Measurements from ENCODE around the gene PRKCH. TPM values are rescaled to one million over a fixed set of nuclear protein-coding genes. Genes with fewer than 3 reads are reported as not detected.

The PRKCH gene
- polyA plus RNA-seq, 1 donor from 2014 or later: 2.0 TPM

DNA sequence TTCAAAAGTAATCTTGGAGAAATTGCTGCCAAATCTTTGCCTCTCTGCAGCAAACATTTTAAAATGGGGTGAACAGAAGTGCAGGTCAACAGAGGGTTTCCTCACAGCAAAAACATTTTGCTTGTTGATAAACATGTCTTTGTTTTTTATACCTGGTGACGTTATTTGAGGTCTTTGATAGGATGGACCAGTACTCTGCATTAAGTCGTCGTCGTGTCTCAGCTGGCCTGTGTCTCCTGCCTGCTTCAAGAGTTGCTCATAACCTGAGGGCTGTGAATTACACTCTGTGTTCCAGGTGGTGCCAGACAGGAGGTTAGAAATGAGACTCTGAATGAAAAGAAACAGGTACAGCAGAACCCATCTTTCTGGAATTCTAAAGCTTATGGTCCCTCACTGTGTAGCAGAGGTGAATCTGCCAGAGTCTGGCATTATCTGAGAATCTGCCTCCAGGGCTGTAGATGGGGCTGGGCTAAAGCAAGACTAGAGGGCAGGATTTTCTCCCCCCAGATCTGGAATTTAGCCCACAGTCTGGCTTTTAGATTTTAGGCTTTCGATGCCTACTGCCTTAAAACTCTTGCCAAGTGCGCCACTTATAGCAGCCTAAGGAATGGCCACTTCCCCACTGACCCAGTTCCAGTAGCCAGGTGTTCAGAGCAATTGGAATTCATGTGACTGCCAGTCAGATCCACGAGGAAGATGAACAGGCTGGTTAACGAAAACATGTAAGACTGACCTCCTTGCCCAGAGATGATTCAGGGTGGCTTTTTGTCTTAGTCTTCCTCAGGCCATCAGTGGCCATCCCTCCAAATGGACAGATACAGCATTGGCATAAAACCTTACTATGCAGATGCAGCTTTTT is 161.2 kb downstream of the PRKCH start:
- H3K4me2 ChIP-seq (ENCODE audit: low read length): no peak overlapping the region
- H3K9ac ChIP-seq (ENCODE audit: low read length): no peak overlapping the region
- no peaks in the 10 kb centered on the region for H4K20me1 ChIP-seq (ENCODE audit: insufficient read depth)
- no peaks in the 10 kb centered on the region for H3K9me2 ChIP-seq (ENCODE audit: insufficient read depth, low read length)
- no peaks in the 10 kb centered on the region for H3K36me3 ChIP-seq (ENCODE audit: insufficient read depth, low read length)
- H3F3A ChIP-seq (ENCODE audit: insufficient read depth, low read length, poor library complexity, severe bottlenecking): no peaks in the 10 kb centered on the region
- no peak overlapping the region for H3K4me3 ChIP-seq (ENCODE audit: low read length)
- no peak overlapping the region for H2AFZ ChIP-seq (ENCODE audit: low read depth, low read length)
- no peaks in the 10 kb centered on the region for H3K27me3 ChIP-seq (ENCODE audit: insufficient read depth, low read depth, low read length)
- no peaks in the 10 kb centered on the region for H3K9me3 ChIP-seq (ENCODE audit: low read length)
- no peak overlapping the region for H3K27ac ChIP-seq (ENCODE audit: low read length)
- H3K79me2 ChIP-seq (replicated peaks; ENCODE audit: insufficient read depth, low read length): no peaks in the 10 kb centered on the region
- TF ChIP-seq, protein P1, sequence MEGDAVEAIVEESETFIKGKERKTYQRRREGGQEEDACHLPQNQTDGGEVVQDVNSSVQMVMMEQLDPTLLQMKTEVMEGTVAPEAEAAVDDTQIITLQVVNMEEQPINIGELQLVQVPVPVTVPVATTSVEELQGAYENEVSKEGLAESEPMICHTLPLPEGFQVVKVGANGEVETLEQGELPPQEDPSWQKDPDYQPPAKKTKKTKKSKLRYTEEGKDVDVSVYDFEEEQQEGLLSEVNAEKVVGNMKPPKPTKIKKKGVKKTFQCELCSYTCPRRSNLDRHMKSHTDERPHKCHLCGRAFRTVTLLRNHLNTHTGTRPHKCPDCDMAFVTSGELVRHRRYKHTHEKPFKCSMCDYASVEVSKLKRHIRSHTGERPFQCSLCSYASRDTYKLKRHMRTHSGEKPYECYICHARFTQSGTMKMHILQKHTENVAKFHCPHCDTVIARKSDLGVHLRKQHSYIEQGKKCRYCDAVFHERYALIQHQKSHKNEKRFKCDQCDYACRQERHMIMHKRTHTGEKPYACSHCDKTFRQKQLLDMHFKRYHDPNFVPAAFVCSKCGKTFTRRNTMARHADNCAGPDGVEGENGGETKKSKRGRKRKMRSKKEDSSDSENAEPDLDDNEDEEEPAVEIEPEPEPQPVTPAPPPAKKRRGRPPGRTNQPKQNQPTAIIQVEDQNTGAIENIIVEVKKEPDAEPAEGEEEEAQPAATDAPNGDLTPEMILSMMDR (IDR thresholded peaks at IDR 0.05; ENCODE audit: poor library complexity, severe bottlenecking): no peak
- TF ChIP-seq TAF1 (IDR thresholded peaks at IDR 0.05; ENCODE audit: low read depth) (no peak), SMC3 (conservative IDR thresholded peaks at IDR 0.05; ENCODE audit: poor library complexity) (no peak), POLR2AphosphoS5 (IDR thresholded peaks at IDR 0.05) (no peak), MXI1 (conservative IDR thresholded peaks at IDR 0.05; ENCODE audit: poor library complexity, severe bottlenecking) (no peak), RAD21 (conservative IDR thresholded peaks at IDR 0.05) (no peak), EZH2 (IDR thresholded peaks at IDR 0.05; ENCODE audit: borderline replicate concordance, insufficient read depth, low read length, poor library complexity, severe bottlenecking) (no peak), EP300 (conservative IDR thresholded peaks at IDR 0.05; ENCODE audit: poor library complexity, severe bottlenecking) (no peak)
- TF ChIP-seq, protein P2, sequence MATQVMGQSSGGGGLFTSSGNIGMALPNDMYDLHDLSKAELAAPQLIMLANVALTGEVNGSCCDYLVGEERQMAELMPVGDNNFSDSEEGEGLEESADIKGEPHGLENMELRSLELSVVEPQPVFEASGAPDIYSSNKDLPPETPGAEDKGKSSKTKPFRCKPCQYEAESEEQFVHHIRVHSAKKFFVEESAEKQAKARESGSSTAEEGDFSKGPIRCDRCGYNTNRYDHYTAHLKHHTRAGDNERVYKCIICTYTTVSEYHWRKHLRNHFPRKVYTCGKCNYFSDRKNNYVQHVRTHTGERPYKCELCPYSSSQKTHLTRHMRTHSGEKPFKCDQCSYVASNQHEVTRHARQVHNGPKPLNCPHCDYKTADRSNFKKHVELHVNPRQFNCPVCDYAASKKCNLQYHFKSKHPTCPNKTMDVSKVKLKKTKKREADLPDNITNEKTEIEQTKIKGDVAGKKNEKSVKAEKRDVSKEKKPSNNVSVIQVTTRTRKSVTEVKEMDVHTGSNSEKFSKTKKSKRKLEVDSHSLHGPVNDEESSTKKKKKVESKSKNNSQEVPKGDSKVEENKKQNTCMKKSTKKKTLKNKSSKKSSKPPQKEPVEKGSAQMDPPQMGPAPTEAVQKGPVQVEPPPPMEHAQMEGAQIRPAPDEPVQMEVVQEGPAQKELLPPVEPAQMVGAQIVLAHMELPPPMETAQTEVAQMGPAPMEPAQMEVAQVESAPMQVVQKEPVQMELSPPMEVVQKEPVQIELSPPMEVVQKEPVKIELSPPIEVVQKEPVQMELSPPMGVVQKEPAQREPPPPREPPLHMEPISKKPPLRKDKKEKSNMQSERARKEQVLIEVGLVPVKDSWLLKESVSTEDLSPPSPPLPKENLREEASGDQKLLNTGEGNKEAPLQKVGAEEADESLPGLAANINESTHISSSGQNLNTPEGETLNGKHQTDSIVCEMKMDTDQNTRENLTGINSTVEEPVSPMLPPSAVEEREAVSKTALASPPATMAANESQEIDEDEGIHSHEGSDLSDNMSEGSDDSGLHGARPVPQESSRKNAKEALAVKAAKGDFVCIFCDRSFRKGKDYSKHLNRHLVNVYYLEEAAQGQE (IDR thresholded peaks at IDR 0.05; ENCODE audit: borderline replicate concordance): no peak

DNA sequence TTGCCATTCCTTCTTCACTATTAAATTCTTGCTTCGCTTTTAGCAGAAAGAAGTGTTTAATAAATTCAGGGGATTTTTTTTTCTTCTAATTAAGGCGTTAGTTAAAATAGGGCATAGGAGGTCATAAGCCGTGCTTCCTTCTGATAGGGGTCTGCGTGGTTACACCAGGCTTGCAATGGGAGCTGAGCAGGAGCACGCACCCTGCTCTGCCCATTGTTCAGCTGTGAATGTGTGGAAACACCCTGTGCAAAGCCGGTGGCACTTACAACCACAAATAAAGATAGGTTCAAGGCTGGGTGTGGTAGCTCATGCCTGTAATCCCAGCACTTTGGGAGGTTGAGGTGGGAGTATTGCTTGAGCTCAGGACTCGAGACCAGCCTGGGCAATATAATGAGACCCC is 162.1 kb downstream of the PRKCH start:
- H3K27ac ChIP-seq (ENCODE audit: low read length): no peak overlapping the region
- no peak overlapping the region for H2AFZ ChIP-seq (ENCODE audit: low read depth, low read length)
- no peaks in the 10 kb centered on the region for H4K20me1 ChIP-seq (ENCODE audit: insufficient read depth)
- H3K36me3 ChIP-seq (ENCODE audit: insufficient read depth, low read length): no peaks in the 10 kb centered on the region
- no peak overlapping the region for H3K4me3 ChIP-seq (ENCODE audit: low read length)
- no peak overlapping the region for H3K9ac ChIP-seq (ENCODE audit: low read length)
- no peaks in the 10 kb centered on the region for H3K79me2 ChIP-seq (replicated peaks; ENCODE audit: insufficient read depth, low read length)
- H3F3A ChIP-seq (ENCODE audit: insufficient read depth, low read length, poor library complexity, severe bottlenecking): no peaks in the 10 kb centered on the region
- H3K27me3 ChIP-seq (ENCODE audit: insufficient read depth, low read depth, low read length): no peaks in the 10 kb centered on the region
- H3K9me2 ChIP-seq (ENCODE audit: insufficient read depth, low read length): no peaks in the 10 kb centered on the region
- TF ChIP-seq EZH2 (IDR thresholded peaks at IDR 0.05; ENCODE audit: borderline replicate concordance, insufficient read depth, low read length, poor library complexity, severe bottlenecking) (no peak), RAD21 (conservative IDR thresholded peaks at IDR 0.05) (no peak), POLR2AphosphoS5 (IDR thresholded peaks at IDR 0.05) (no peak), EP300 (conservative IDR thresholded peaks at IDR 0.05; ENCODE audit: poor library complexity, severe bottlenecking) (no peak), MXI1 (conservative IDR thresholded peaks at IDR 0.05; ENCODE audit: poor library complexity, severe bottlenecking) (no peak), SMC3 (conservative IDR thresholded peaks at IDR 0.05; ENCODE audit: poor library complexity) (no peak), TAF1 (IDR thresholded peaks at IDR 0.05; ENCODE audit: low read depth) (no peak)
- TF ChIP-seq, protein P2 (IDR thresholded peaks at IDR 0.05; ENCODE audit: borderline replicate concordance): no peak
- TF ChIP-seq, protein P1 (IDR thresholded peaks at IDR 0.05; ENCODE audit: poor library complexity, severe bottlenecking): no peak
- H3K9me3 ChIP-seq (ENCODE audit: low read length): no peaks in the 10 kb centered on the region
- H3K4me2 ChIP-seq (ENCODE audit: low read length): no peak overlapping the region
